ENCODE measurements around the gene SPTBN1.

SPTBN1 gene

DNA sequence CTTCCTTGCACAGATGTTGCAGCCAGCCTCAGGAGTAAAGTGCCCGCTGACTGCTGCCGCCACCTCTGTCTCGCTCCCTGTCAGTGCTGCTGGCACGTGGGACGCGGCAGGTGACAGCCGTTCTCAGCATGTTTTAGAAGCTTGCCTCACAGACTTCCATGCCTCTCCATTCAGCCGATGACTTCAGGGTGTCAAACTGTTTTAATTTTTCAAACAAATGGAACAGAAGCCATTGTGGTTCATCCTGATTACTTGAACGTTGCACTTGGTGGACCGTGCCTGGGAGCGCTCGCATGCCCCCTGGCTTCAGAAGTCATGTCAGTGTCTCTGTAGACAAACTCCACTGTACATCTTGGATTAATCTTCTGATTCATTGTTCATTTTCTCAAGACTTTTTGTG, 204.6 kb downstream of the SPTBN1 start:
- no peak for FAIRE-seq

DNA sequence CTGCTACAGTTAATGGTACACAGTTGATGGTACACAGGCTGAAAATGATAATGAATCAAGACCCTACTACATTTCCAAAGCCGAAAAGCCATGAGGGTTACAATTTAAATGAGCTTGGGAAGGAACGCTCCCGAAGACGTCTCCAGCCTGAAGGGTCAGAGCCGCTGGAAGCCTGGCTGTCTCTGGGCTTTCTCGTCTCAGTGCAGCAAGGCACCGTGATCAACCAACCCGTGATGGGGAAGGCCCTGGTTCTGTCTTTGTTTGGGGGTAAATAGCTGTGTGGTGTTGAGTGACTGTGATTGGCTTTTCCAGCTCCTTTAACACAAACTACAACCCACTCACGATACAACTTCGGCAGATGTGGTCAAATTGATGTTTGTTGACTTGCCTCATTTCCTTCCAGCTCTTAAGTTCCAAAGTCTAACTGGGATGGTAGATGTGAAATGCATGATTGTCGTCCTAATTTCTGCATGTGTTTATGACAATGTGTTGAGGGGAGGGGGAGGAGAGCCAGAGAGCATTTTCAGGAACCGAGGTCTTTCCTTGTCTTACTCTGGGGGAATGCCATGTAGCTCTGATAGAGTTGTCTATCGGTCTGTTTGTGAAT, 207.4 kb downstream of the SPTBN1 start:
- no peak for FAIRE-seq

DNA sequence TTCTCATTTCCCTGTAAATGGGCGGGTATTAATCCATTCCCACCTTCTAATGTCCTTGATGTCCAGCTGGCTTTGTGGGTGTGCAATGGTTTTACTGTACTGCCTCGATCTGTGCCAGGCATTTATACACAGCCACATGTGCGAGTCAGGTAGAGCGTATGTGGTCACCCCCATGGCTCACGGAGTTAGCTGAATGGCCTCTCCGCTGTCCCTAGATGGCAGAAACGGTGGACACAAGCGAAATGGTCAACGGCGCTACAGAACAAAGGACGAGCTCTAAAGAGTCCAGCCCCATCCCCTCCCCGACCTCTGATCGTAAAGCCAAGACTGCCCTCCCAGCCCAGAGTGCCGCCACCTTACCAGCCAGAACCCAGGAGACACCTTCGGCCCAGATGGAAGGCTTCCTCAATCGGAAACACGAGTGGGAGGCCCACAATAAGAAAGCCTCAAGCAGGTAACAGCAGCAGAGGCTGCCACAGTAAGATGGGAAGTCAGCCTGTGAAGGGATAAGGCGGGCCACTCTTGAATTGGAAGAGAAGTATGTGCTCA, 208.2 kb downstream of the SPTBN1 start:
- FAIRE-seq, result no peak

DNA sequence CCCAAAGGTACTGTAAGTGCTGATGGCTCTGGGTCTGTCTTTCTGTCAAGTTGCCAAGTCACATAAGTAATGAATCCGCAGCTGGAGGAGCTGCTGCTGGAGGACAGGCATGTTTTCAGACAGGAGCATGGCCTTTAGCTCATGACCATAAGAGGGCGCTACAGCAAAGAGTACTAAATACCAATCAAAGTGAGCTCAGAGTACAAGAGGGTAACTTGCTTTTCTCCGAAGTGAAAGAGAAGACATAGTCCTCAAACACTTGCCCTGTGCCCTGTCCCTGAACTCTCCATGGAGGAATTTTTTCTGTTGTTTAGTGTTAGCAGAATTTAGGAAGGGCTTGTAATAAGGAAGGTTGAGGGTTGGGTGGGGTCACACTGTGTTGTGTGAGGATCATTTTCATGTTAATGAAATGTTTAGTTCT, 209.3 kb downstream of the SPTBN1 start:
- FAIRE-seq, result no peak

DNA sequence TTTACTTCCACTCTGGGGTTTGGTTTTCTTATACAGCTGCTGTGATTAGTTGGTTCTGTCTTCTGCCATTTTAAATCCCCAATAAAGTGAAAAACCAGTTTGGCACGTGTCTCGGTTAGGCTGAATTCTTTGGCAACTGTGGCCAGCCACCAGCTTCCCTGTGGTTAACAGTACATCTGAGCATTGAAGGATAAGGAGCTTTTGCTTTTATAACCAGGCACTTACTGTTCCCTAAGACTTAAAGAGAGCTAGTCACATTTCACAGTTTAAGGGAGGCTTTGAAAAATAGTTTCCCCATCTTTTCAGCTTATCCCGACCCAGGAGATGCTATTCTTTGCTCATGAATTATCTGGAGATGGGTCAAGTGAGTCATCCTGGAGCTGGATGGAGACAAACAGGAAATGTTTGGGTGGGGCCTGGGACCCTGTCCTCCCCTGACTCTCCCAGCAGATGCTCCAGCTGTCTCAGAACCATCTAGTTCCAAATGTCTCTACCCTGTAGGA, 210.1 kb downstream of the SPTBN1 start:
- FAIRE-seq, result no peak

DNA sequence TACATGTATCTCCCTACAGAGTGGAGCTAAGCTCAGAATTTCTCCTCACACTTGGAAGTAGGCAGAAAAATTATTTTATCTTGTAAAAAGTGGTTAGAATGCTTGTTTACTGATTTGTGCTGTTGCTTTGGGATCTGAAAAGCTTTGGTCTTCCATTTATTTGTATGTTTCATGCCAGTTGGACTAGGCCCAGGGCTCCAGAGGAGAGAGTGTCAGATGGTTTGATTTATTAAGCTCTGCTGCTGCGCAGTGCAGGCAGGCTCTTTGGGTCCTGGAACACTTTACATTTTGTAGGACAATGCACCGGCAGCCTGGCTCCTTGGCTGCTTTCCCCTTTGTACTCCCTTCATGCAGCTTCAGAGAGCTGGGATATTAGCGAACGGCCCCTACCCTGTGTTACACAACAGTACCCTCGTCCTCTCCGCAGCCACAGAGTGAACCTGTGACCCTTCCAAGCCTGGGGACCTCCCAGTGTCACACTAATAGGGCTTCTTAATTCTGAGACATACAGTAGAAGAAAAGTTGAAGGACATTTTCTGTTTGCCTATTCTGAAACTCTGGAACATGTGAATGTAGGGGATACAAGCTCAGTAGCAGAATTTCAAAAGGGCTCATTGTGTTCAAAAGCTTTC, 210.6 kb downstream of the SPTBN1 start:
- no peak for FAIRE-seq

DNA sequence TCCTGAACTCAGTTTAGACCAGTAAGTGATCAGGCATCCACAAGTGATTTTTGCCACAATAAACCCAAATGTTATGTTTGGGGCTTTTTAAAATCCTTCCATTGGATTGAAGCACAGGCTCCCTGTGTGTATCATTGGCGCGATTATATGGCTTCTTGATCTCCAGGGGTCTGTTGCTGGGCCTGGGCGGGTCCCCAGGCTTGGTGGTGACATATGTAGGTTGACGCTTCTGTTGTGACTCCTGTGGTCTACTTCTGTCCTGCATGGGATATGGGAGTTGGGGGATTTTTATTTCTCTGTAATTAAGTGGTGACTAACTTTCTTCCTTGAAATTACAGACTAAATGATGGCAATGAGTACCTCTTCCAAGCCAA, 211.1 kb downstream of the SPTBN1 start:
- FAIRE-seq, result no peak

DNA sequence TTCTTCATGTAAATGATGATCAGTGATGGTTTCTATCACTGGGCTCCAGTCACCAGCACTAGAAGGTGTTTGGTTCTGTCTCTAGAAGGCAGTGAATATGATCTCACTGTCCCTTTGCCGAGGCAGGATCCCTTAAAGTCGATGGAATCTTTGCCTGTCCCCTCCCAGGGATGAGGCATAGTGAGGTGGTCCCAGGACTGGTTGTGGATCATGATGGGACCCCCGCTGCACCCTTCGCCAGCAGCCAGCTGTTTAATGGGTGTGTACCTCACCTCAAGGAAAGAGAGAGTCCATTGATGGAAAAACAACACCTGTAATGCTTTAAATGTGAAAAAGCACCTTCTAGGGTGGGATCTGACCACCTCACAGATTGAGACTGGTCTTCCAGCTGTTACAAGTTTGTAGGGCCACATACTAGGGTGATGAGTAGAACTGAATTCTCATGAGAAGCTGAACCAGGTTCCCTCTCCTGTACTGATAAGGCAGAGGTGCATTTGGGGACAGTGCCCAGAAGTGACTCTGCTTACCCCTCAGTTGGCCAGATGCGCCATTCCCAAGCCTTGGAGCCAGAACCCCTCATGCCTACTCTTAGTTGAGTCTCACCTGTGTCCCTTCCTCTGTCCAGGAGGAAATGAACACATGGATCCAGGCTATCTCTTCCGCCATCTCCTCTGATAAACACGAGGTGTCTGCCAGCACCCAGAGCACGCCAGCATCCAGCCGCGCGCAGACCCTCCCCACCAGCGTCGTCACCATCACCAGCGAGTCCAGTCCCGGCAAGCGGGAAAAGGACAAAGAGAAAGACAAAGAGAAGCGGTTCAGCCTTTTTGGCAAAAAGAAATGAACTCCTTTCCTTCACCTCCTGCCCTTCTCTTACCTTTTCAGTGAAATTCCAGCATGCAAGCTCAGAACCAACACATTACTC, 211.9 kb downstream of the SPTBN1 start:
- FAIRE-seq, result no peak

DNA sequence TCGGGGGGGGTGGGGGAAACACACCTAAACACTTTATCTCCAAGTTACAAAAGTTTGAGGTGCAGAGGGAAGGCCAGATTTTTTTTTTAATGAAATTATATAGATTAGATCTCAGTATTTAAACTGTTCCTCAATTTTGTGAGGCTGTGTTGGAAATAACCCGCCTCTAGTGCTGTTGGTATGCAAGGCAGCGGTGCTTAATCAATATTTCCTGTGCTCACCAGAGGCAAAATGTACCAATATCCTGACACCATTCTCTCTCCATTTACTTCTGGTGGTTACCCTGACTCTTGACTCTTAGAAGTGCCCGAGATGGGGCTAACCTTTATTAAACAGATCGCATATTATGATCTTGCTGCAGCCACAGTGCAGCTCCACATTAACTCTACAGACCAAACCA, 212.6 kb downstream of the SPTBN1 start:
- no peak for FAIRE-seq

DNA sequence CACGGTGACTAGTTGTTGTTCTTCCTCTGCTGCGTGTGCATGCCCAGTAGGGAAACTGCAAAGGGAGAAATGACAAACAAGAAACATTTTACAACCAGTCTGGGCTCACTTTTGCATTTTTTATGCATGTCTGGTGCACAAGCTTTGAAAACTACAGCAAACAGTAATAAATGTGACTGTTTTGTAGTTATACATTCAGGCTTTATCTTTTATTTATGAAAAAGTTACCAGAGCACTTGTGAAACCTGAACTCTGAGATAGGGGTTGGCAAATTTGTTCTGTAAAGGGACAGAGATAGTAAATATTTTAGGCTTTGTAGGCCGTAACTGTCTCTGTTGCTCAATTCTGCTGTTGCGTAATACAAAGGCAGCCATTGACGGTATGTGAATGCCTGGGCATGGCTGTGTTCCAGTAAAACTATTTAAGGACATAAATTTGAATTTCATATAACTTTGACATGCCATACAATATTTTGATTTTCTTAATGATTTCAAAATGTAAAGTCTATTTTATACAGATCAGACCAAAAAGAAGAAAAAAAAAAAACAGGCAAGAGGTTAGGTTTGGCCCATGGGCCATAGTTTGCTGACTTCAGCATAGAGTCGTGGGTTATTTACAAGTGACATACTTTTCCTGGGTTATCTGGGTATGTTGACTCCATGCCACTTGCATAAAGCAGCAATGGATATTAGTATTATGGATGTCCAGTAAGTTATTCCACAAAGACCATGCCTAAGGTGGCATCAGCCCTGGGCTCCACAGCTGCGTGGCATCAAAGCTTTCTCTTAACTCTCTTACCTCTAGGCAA, 213.8 kb downstream of the SPTBN1 start:
- FAIRE-seq, result no peak

DNA sequence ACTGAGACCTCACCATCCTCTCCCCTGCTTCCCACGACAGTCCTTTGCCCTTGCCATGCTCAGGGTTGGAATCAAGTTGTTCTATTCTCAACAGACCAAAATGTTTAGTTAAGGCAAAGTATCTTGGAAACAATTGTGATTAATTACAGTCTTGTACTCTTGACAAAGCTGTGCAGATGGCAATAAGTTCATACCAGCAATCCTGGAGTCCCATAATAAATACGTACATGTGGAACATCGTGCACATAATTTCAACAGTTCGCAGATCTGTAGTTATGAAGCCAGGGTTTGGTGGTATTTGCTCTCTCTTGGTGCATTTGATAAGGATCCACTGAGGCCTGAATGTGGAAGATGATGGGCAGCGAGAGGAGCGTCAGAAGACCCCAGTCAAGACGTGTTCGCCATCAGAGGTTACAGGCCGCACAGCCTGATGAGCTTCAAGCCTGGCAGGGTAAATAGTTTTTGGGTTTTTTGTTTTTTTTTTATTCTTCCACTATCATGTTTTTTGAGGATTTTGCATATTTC, 214.4 kb downstream of the SPTBN1 start:
- FAIRE-seq, result no peak

DNA sequence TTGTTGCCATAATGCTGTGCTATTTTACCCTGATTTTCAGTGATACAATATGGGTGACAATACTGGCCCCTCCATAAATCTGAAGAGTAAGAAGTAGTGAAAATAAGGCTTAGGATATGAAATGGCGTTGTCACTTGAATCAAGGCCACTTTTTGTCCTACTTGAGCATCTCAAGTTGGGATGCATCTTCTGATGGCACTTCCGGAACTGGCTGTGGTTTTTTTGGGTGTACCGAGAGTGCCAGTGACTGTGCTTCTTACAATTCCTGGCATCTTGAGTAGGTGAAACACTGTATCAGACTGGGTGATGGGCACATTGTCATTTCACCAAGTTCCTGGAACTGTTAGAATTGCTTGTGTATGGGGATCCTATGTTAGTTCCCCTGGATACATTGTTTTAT, 214.9 kb downstream of the SPTBN1 start:
- FAIRE-seq, result no peak

DNA sequence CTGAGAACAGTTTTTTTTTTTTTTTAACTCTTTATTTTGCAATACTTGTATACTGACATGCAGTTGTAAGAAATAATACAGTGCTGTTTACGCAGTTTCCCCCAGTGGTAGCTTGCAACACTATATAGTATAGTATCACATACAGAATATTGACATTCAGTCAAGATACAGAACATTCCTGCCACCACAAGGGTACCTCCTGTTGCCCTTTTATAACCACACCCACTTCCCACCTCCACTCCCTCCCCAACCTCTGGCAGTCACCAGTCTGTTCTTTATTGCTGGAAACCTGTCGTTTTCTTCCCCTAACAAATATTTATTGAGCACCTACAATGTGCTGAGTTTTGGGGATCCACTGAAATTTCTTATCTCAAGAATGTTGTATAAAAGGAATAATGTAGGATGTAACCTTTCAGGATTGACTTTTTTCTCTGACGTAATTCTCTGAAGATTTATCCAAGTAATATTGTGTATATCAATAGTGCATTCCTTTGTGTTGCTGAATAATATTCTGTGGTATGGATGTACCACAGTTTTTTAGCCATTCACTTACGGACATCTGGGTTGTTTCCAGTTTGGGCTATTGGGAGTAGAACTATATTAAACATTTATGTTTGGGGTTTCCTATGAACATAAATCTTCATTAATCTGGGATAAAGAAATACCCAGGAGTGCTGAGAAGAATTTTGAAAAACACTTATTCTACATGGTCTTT, 215.9 kb downstream of the SPTBN1 start:
- FAIRE-seq, result no peak

DNA sequence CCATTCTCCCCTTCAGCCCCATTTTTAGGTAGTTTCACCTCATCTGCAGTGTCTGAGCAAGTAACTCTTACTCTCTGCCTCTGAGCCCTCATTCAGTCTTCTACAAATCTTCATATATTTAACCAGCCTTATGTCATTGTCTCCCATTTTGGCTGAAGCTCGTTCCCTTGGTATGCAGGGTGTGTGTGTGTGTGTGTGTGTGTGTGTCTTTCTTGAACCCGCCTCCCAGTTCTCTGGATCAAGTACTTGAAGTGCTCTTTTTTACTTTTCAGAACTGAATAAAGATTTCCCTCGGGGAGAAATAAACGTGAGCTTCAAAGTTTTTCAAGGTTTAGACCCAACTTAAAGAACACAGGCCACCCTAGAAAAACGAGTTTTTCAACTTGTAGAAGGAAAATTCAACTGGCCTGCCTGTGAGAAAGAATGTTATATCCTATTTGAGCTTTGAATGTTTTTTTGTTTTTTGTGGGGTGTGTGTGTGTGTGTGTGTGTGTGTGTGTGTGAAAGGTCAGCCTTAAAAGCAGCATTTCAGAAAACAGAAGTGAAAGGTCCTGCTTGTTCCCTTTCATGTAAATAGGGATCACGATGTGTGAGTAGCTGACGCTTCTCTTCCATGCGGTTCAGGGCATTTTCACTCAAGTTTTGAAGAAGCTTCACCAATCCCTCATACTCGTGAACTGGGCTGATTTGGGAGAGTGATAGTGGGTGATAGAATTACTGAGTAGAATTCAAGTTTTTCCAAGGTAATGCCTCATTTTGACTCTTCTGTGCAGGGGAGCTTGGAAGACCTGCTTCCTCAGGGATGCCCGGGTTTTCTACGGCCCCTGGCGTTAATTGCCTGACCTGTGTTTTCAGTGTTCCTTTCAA, 216.7 kb downstream of the SPTBN1 start:
- no peak for FAIRE-seq

DNA sequence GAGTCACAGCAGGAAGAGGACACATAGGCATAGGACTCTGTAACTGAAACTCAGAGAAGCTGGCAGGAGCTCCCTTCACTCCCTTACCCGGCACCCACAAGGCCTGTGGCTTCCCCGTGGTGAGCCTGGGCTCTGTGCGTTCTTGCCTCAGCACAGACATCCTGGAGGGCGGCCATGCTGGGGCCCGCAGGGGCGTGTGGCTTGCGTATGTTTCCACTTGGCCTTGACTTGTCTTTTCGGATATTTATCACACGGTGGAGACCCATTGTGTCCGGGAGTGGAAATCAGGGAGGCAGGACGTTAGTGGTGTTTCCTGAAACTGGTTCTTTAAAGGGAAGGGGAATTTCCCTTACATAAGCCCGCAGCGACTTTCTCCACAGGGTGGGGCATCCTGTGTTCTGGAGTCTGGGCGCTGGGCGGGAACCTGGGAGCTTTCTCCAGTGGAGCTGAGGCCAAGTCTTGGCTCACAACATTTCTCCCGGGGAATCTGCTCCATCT, 217.4 kb downstream of the SPTBN1 start:
- no peak for FAIRE-seq

DNA sequence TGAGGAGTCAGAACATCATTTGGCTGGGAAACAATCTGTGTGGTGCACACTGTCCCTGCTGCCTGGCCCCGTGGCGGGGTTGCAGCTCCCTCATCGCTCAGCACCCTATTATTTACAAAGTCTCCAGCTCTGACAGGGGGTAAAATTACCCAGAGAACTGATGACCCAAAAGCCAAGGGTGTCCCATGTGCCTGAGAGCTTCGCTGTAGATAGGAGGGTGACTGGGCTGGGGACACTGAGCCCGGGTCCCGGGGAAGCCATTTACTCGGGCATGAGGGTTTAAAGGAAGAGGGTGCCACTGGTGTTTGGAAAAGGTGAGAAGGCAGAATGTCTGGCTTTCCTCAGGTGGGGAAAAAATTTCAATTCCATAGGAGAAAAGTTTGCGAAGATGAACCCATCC, 219.2 kb downstream of the SPTBN1 start:
- FAIRE-seq, result no peak

DNA sequence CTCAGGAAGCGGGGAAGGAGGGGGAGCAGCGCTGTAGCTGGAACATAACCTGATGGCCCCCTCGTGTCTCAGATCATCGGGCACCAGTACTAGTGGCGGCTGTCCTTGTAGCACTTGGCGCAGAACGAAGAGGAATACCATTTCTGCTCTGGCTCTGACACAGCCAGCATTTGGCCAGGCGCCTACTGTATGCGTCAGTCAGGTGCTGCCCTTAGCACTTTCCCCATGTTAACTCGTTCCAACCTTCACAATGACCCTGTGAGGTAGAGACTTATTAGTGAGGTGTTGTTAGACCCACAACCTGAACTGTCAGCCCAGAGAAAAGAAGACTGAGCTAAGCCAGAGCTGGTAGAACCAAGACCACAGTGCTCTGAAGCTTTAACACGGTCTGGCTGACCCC, 219.6 kb downstream of the SPTBN1 start:
- no peak for FAIRE-seq

DNA sequence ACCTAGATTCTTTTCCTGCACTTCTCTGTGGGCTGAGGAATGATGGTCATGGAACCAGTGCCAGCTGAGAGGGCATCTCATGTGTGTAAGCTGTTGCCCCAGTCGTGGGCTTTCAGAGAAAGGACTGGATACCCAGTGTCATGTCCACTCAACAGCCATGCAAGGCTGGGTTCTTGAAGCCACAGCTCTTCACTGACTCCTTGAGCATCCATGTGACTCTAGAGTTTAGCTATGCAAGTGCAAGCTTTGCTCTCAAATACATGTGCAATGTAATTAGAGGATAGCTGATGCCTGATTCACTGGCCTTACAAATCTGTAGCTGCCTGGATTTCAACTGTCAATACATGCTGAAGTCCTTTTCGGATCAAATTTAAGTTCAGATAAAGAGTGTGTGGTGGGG, 220.5 kb downstream of the SPTBN1 start:
- no peak for FAIRE-seq

DNA sequence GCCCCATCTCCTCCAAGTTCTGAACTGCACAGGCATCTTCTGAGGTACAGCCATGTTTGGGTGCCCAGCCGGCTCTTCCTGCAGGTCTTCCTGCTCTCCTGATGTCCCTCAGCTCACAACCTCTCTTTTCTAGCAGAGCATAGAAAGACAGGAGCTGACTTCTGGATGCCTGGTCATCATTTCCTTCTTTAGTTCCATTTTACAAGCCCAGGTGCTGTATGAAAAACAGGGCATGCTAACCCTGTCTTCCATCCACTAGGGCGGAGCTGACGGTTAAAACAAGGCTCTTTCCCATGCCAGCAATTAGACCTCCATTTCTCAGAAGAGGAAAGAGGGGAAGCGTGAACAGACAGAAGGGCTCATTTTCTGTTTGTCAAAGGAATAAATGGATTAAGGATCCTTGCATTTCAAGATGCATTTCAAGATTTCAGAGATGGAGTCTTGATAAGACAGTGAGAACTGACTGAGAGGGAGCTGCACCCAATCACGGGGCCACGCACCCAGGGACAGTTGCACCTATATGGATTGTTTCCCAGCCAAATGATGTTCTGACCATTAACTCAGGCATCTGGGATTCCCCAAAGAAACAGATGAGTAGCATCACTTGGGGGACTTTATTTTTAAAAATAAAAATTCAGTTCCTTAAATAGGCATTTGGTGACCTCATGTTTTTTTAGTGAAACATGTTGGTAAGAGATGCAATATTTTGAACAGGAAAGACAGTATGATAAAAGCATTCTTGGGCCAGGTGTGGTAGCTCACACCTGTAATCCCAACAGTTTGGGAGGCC, 221.5 kb downstream of the SPTBN1 start:
- no peak for FAIRE-seq

DNA sequence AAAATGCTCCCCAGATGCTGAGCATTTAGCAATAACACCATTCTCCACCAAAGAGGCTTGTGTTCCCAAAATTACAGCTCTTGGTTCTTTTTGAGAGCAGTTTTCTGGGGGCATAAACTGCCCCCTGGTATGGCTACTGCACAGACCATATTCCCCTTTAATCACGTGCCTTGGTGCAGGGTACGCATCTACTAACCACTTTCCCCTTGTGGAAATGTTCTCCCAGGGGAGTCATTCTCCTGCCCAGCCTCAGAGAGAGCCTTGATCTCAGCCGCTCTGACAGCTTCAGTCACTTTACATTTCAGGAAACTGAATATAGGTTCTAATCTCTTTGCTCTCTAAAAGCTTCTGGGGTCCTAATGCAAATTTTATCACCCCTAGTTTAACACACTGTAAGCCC, 222.6 kb downstream of the SPTBN1 start:
- FAIRE-seq, result no peak

Data from colon (tissue), 2 donors.